Measurements from ENCODE around the gene MCTP1. TPM values are rescaled to one million over a fixed set of nuclear protein-coding genes. Genes with fewer than 3 reads are reported as not detected.

The MCTP1 gene
- total RNA-seq, 1 experiment from 2014 or later = 7.5 TPM

- POLR2A ChIA-PET (ENCODE audit: unreplicated experiment) = no interaction called here
- Histone ChIP-seq H3K27ac (ENCODE audit: low read length) (no peak overlapping the region), H3K4me2 (ENCODE audit: low read length) (no peak overlapping the region), H3K4me3 (ENCODE audit: low read length) (no peak overlapping the region), H3K27me3 (ENCODE audit: low read length) (no peaks in the 10 kb centered on the region), H3K36me3 (ENCODE audit: low read depth, low read length) (peaks cover 2% of the 10 kb centered on the region; the same call in 1 of the 2 replicates), H3K9me3 (ENCODE audit: low read length) (no peaks in the 10 kb centered on the region), H2AFZ (ENCODE audit: low read length) (no peak overlapping the region), H4K20me1 (ENCODE audit: low read length) (no peaks in the 10 kb centered on the region), H3K79me2 (ENCODE audit: low read length) (no peaks in the 10 kb centered on the region), H3K4me1 (ENCODE audit: insufficient read depth, low read length) (no peaks in the 10 kb centered on the region; the same call in 1 of the 2 replicates), H3F3A (ENCODE audit: low read length, unreplicated experiment) (no peaks in the 10 kb centered on the region), H3K9ac (ENCODE audit: low read length) (no peak overlapping the region), H3K9me2 (replicated peaks; ENCODE audit: low read length) (no peaks in the 10 kb centered on the region)
- TF ChIP-seq CTCF (conservative IDR thresholded peaks at IDR 0.05; ENCODE audit: low read depth, low read length) (peak; percentile 56), EZH2phosphoT487 (IDR thresholded peaks at IDR 0.05; ENCODE audit: borderline replicate concordance, low read length) (no peak)
- peak; percentile 76 for ATAC-seq
- BruUV-seq (replicated peaks) = no TSS peak
- intact Hi-C loops (cut with micrococcal nuclease) = loop anchor here (1.0 to 2.0 kb wide), 2 partner anchors 112 to 270 kb away; no protein-coding TSS in a partner anchor
- CTCF ChIA-PET = interaction anchor here (0.6 to 0.7 kb wide), 2 partner anchors 219 to 285 kb away, joined by 3 to 4 read pairs; no protein-coding TSS in a partner anchor
- DNase-seq = peak; percentile 51
Observed at GRCh38 chr5:94969174-94969573, 315.7 kb downstream of the MCTP1 start.

GRCh38 chr5:94968507-94969095 lies 316.3 kb downstream of the MCTP1 start:
- POLR2A ChIA-PET (ENCODE audit: unreplicated experiment) = no interaction called here

More at GRCh38 chr5:94968507-94969095, 316.3 kb downstream of the MCTP1 start:
- Histone ChIP-seq H3K4me2 (ENCODE audit: low read length) (no peak overlapping the region), H3K9me3 (ENCODE audit: low read length) (no peaks in the 10 kb centered on the region), H3K79me2 (ENCODE audit: low read length) (no peaks in the 10 kb centered on the region), H4K20me1 (ENCODE audit: low read length) (no peaks in the 10 kb centered on the region), H3K9ac (ENCODE audit: low read length) (no peak overlapping the region), H2AFZ (ENCODE audit: low read length) (no peak overlapping the region), H3K9me2 (replicated peaks; ENCODE audit: low read length) (no peaks in the 10 kb centered on the region), H3F3A (ENCODE audit: low read length, unreplicated experiment) (no peaks in the 10 kb centered on the region), H3K27ac (ENCODE audit: low read length) (no peak overlapping the region), H3K4me1 (ENCODE audit: insufficient read depth, low read length) (no peaks in the 10 kb centered on the region; the same call in 1 of the 2 replicates), H3K27me3 (ENCODE audit: low read length) (no peaks in the 10 kb centered on the region), H3K4me3 (ENCODE audit: low read length) (no peak overlapping the region), H3K36me3 (ENCODE audit: low read depth, low read length) (peaks cover 2% of the 10 kb centered on the region; the same call in 1 of the 2 replicates)
- CTCF ChIA-PET = interaction anchor here (0.6 kb wide), 2 partner anchors 12 to 403 kb away, joined by 3 read pairs; no protein-coding TSS in a partner anchor
- peak; percentile 79 for DNase-seq
- BruUV-seq (replicated peaks) = no TSS peak
- ATAC-seq = peak; percentile 64
- TF ChIP-seq EZH2 (IDR thresholded peaks at IDR 0.05; ENCODE audit: low read length, unreplicated experiment) = no peak
- peak; percentile 71 for TF ChIP-seq CTCF (conservative IDR thresholded peaks at IDR 0.05; ENCODE audit: low read depth, low read length)
- intact Hi-C loops (cut with micrococcal nuclease) = loop anchor here (1.0 to 2.0 kb wide), 3 partner anchors 112 to 293 kb away; no protein-coding TSS in a partner anchor
